ENCODE results near the gene GBX1. TPM values are rescaled to one million over a fixed set of nuclear protein-coding genes. Genes with fewer than 3 reads are reported as not detected.

The GBX1 gene
- total RNA-seq, 2 experiments from 2014 or later, result not detected

DNA sequence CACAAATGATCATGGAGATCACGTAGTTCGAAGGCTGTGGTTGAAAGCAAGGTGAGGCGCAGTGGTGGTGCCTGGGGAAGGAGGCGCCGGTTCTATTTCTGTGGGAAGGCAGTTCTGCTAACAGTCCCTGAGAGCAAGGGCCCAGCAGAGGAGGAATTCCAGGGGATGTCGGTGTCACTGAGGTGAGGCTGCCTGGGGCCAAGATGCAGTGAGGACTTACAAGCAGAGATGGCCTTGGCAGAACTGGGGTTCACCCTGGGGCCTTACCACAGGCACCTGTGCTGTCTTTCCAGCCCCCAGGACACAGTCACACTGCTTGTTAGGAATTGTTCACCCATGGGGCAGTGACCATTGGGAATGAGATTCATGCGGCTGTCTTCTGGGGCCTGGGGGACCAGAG, 26.7 kb downstream of the GBX1 start:
- no peaks in the 10 kb centered on the region for H3K27me3 Mint-ChIP-seq

DNA sequence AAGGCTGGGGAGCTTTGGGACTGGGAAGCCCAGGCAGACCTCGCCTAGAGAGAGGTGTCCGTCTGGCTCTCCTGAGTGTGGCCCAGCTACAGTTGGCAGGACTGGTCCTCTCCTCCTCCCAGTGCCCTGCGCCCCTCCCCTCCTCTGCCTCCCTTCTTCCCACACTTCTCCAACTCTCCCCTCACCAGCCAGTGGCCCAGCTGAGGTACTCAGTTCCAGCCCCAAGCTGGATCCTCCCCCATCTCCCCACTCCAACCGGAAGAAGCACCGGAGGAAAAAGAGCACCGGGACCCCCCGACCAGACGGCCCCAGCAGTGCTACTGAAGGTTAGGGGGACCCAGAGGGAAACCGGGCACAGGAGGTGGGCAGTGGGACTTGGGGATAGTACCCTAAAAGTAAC, 27.7 kb downstream of the GBX1 start:
- Mint-ChIP-seq H3K9me3 (no peaks in the 10 kb centered on the region), H3K27ac (no peak overlapping the region), H3K27me3 (no peaks in the 10 kb centered on the region), H3K4me1 (no peaks in the 10 kb centered on the region), H3K36me3 (no peaks in the 10 kb centered on the region), H3K4me3 (no peak overlapping the region)
- DNase-seq, result no peak

More for the DNA sequence above, 26.7 kb downstream of the GBX1 start:
- DNase-seq, result no peak
- Mint-ChIP-seq H3K4me3 (no peak overlapping the region), H3K4me1 (no peaks in the 10 kb centered on the region), H3K27ac (no peak overlapping the region), H3K9me3 (no peaks in the 10 kb centered on the region), H3K36me3 (no peaks in the 10 kb centered on the region)

DNA sequence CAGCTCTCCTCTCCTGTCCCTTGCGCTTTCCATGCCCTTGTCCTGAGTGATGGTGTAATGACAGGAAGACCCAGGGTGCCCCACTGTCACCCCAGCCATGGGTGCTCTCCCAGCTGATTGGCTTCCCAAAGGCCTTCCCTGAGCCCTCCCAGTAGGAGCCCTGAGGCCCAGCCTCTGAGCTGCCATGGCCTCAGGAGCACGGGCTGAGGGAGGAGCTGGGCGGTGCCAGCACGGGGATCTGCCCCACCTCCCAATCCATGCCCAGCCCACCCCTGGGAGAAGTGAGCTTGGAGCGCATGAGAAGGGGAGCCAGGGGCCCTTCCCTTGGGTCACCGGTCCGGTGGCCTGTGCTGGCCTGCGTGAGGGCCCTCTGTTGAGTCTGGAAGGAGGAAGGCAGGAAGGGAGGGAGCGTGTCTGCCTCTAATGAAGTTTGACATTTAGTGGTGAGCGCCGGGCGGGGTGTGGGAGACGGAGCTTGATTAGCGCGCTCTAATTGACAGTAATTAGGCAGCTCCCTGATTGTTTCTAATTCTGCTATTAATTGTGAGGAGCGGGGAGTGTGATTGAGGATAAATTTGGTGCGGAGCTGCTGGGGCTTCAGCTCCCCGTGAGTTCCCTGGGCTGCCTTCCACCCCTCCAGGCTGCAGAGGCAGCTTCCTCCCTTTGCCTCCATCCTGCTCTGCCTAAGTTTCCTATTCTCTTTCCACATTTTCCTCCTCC, 28.3 kb downstream of the GBX1 start:
- Mint-ChIP-seq H3K27ac (no peak overlapping the region), H3K4me3 (no peak overlapping the region), H3K36me3 (no peaks in the 10 kb centered on the region), H3K9me3 (no peaks in the 10 kb centered on the region), H3K27me3 (no peaks in the 10 kb centered on the region), H3K4me1 (no peaks in the 10 kb centered on the region)
- DNase-seq, result no peak

DNA sequence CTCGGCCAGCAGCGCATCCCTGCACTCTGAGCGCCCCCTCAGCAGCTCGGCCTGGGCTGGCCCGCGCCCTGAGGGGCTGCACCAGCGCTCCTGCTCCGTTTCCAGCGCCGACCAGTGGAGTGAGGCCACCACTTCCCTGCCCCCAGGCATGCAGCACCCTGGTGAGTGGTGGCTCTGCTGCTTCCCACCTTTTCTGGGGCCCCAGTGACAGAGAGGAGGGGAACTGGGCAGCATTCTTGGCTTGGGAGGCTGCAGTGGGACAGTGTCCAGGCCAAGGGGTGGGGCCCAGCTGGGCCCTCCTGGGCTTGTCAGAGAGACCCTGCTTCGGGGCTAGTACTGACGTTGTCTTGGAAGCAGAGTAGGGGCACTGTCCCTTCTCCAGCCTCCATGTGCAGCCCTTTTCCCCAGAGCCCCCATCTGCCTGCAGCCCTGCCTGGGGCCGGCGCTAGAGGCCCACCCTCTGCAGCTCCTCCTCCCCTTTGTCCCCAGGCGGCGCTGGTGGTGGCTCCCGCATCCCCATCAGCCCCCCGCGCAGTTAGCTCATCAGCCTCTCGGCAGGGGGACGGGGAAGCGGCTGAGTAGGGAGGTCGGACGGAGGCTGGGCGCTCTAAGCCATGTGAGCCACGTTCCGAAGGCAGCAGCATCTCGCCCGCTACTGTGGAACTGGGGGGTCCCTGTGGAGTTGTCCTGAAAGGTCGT, 29.2 kb downstream of the GBX1 start:
- Mint-ChIP-seq H3K9me3 (no peaks in the 10 kb centered on the region), H3K36me3 (no peaks in the 10 kb centered on the region), H3K27ac (no peak overlapping the region), H3K4me1 (no peaks in the 10 kb centered on the region), H3K4me3 (no peak overlapping the region), H3K27me3 (no peaks in the 10 kb centered on the region)
- no peak for DNase-seq

DNA sequence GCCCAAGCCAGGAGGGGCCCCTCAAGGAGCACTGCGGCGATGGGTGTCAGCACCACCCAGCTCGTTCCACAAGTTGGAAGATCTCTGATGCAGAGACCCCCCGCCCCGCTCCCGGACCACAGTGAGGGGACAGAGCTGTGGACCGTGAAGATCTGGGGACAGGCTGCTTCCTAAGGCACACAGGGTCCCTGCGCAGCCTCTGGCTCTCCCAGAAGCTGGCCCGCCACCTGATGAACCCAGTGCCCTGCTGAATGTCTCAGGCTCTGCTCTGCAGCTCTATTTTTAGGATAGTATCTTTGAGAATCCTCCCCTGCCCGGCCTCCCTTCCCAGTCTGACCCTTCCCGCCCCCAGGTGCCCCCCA, 29.7 kb downstream of the GBX1 start:
- H3K9me3 Mint-ChIP-seq, result no peaks in the 10 kb centered on the region
- no peaks in the 10 kb centered on the region for H3K36me3 Mint-ChIP-seq
- DNase-seq, result no peak
- H3K27ac Mint-ChIP-seq, result no peak overlapping the region
- H3K4me1 Mint-ChIP-seq, result no peaks in the 10 kb centered on the region
- H3K4me3 Mint-ChIP-seq, result no peak overlapping the region
- no peaks in the 10 kb centered on the region for H3K27me3 Mint-ChIP-seq

DNA sequence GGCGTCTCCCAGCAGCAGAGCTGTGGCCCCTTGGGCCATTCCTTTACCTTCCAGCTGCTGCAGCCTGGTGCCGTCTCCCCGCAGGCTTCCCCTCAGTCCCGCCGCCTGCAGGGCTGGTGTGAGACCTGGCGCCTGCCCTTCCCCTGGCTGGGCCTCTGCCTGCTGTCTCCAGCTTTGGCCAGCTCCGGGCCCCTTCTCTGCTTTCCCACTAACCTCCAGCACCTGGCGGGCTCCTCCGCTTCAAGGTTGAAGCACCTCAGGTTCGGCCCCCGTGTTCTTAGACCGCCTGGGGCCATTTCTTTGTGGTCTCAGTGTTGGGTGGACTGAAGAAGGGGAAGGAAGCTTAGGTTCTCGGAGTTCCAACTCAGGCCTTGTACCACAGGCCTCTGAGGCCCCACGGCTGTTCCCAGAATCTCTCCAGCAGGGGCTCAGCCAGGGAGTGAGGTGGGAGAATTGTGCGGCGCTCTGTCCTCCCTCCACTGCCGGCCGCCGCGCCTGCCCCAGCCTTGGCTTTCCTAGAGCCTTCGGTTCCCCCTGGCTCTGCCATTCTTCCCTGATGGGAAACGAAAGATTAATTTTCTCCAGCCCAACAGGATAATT, 30.3 kb downstream of the GBX1 start:
- Mint-ChIP-seq H3K27me3 (no peaks in the 10 kb centered on the region), H3K9me3 (no peaks in the 10 kb centered on the region), H3K4me1 (no peaks in the 10 kb centered on the region), H3K36me3 (no peaks in the 10 kb centered on the region), H3K4me3 (no peak overlapping the region), H3K27ac (no peak overlapping the region)
- DNase-seq, result no peak

DNA sequence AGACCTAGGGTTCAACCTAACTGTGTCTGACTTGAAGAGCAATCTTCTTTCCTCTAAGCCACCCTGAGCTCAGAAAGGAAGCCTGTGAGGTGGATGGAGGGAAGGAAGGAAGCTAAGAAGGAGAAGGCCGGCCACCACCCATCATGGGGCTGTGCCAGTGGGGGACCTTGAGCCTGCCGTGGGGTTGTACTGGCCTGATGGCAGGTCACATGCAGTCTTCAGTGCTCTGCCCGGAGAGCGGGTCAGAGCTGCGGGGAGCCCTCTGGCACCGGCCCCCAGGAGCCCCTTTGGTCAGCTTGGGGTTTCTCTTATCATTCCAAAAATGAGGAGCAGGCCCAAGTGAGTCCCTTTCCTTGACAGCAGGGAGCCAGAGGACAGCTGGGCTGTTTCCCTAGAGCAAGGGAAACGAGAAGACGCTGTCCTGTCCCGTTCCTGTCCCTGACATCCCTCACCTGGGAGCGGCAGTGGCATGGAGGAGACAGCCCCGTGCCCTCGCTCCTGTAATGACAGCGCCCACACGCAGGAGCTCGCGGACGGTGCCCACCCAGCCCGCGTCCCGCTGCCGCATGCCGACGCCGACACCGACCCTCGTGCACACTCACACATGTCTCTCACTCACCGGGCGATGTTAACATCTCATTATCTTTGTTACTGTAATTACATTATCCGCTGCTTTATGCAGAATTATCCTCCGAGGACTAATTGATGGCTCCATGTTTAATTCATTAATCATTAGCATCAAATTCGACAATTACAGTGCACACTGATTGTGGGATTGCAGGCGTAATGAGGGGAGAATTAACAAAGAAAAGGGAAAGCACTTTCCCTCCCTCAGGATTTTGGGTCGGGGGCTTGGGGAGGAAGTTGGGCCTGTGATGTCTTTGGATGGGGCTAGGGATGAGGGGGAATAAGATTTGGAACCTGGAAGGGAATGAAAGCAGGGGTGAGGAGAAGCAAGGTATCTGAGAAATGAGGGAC, 31.3 kb downstream of the GBX1 start:
- no peak for DNase-seq
- Mint-ChIP-seq H3K27ac (no peak overlapping the region), H3K36me3 (no peaks in the 10 kb centered on the region), H3K9me3 (no peaks in the 10 kb centered on the region), H3K4me1 (no peaks in the 10 kb centered on the region), H3K4me3 (no peak overlapping the region), H3K27me3 (no peaks in the 10 kb centered on the region)

DNA sequence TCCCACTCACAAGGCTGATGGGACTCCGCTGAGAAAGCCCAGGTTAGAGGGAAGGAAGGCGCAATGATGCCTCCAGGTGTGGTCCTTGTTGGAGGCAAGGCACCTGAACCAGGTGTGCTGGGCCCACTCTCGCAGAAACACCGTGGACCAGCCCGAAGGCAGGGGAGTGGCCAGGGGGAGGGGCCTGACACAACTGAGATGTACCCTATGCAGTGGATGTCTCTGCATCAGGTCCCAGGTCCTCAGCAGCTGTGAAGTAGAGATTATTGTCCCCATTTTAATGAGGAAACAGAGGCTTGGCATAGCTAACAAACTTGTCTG, 32.0 kb downstream of the GBX1 start:
- no peak for DNase-seq
- Mint-ChIP-seq H3K4me1 (no peaks in the 10 kb centered on the region), H3K27ac (no peak overlapping the region), H3K4me3 (no peak overlapping the region), H3K36me3 (no peaks in the 10 kb centered on the region), H3K27me3 (no peaks in the 10 kb centered on the region), H3K9me3 (no peaks in the 10 kb centered on the region)

DNA sequence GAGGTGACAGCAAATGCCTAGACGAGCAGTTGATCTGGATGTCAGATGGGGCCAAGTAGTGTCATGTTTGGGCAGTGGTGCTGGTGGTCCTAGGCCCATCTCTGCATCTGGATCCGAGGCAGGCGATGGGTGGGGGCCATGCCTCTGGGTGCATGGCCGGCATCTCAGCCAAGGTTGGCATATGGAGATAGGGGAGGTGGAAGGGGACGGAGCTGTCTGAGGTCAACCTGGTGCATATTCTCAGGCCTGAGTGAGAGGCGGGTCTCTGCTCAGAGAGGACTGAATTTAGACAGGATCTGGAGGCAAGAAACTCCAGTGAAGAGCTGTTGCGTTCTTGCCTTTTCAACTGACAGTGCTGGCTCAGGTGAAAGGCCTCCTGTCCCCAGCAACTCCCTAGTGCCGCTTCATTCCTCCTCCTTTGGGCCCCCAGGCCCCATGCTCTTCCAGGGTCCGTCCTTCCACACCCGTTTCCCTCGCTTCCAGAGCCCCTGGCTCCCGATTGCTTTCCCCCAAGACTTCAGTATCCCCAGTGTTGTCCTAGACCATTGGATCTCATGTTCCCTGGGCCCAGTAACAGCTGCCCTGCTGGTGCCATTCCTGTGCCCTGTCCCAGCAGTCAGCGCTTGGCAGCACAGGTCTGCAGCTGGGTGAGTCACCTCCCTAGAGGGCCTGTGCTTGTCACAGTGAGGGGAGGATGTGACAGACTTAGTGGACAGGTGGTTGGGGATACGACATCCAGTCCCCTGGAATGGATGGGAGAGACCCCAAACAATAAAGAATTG, 32.6 kb downstream of the GBX1 start:
- no peaks in the 10 kb centered on the region for H3K27me3 Mint-ChIP-seq
- DNase-seq, result no peak
- H3K27ac Mint-ChIP-seq, result no peak overlapping the region
- H3K4me1 Mint-ChIP-seq, result no peaks in the 10 kb centered on the region
- no peaks in the 10 kb centered on the region for H3K9me3 Mint-ChIP-seq
- H3K4me3 Mint-ChIP-seq, result no peak overlapping the region
- H3K36me3 Mint-ChIP-seq, result peaks cover 2% of the 10 kb centered on the region

DNA sequence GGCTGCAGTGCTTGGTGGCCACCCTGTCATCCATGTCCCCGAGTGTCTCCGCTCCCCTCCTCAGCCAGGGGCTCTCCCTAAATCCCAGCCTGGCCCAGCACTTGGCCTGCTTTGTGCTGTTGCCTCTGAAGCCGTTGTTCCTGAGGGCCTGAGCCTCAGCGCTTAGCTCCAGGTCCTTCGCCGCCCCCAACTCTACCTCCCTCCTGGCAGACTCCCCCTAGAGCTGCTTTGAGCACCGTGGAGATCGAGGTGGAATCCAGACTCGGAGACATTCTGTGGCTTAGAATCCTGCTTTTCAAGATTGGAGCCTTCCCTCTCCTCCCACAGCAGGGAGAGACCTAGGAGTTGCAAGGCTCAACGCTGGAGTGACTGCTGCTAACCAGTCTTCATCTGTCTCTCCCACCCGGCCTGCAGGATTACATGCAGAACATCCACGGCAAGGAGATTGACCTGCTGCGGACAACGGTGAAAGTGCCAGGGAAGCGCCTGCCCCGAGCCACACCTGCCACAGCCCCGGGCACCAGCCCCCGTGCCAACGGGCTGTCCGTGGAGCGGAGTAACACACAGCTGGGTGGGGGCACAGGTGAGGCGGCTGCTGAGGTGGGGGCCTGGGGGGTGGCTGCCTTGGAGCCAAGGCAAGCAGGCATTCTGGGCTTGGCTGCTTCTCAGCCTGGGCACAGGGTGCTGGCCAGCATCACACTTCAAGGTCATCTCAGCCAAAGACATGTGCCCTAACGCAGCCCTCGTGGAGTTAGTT, 33.3 kb downstream of the GBX1 start:
- Mint-ChIP-seq H3K4me3 (no peak overlapping the region), H3K27ac (no peak overlapping the region), H3K36me3 (peaks cover 2% of the 10 kb centered on the region), H3K4me1 (no peaks in the 10 kb centered on the region), H3K27me3 (no peaks in the 10 kb centered on the region), H3K9me3 (no peaks in the 10 kb centered on the region)
- no peak for DNase-seq

DNA sequence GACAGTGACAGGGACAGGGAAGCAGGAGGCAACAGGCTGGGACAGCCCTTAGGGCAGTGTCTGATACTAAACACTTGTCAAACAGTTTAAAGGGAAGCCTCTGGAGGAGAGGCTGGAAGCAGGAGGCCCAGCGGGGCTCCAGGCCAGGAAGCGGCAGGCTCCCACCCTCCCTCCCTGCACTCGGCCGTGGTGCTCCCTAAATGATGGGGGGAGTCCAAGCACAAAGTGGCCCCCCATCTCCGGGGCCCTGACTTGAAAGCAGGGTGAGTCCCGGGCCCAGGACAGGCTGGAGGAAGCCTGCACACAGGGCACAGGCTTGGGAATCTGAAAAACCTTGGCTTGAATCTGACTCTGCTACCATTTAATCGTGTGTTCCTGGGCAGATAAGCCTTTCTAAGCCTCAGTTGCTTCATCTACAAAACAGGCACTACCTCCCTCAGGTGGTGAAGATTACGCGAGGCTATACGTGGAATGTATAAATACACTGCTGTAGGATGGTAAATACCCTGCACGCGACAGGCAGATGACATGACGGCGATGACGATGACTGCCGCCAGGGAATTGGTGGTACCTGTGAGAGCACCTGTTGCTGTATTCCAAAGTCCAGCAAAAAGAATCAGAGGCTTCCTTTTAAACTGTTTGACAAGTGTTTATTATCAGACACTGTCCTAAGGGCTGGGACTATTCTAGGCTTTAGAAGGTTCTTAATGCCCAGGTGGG, 34.1 kb downstream of the GBX1 start:
- Mint-ChIP-seq H3K27me3 (no peaks in the 10 kb centered on the region), H3K36me3 (peaks cover 2% of the 10 kb centered on the region), H3K4me3 (no peak overlapping the region), H3K9me3 (no peaks in the 10 kb centered on the region), H3K4me1 (no peaks in the 10 kb centered on the region), H3K27ac (no peak overlapping the region)
- no peak for DNase-seq

DNA sequence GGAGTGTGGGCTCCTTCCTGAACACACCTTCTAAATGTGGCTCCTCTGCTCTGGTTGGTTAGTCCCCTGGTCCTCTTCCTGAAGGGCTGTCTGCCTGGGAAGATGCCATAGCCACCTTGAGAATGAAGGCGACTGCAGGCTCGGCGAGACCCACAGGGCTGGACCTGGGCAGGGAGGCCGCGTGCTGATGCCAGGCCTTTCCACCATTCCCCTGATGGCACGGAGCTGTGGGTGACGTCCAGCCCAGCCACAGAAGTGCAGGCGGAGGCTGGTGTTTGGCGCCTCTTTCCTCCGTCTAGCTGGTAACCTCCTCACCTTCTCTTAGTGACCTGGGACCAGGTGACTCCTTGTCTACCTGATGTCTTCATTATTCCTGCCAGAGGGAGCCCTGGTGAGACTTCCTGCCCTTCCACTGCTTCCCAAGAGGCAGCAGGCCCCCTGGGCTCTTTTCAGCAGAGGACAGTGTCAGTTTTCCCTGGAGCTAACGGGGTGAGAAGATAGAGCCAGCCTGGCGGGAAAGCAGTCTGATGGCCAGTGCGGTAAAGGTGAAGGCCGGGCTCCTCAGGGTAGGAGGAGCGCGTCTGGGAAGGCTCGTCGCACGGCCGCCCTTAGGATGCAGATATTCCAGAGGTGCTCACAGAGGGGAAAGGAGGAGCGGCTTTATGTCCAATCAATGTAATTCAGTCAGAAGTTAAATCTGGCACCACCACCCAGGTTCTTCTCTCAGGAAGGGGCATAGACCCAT, 34.9 kb downstream of the GBX1 start:
- Mint-ChIP-seq H3K27me3 (no peaks in the 10 kb centered on the region), H3K4me3 (no peak overlapping the region), H3K4me1 (no peaks in the 10 kb centered on the region), H3K9me3 (no peaks in the 10 kb centered on the region), H3K27ac (no peak overlapping the region), H3K36me3 (peaks cover 2% of the 10 kb centered on the region)
- no peak for DNase-seq

All from activated naive CD8-positive, alpha-beta T cell treated with anti-CD3 and anti-CD28 coated beads for 36 hours (primary cell).